GM10266 (cell line): Measurements from ENCODE around the gene VGLL3.

Experiments used
- DNase-seq: peaks from one replicate; pipeline ENCODE4 v3.0.0; 2012; ENCODE audit errors: extremely low spot score
- TF ChIP-seq, protein P1 (sequence below): IDR thresholded peaks from 2 replicates; pipeline ENCODE4 v1.5.1; 2012; ENCODE audit warnings: mild to moderate bottlenecking, low read depth; ENCODE audit not compliant: control insufficient read depth, insufficient read depth; ENCODE audit errors: missing control alignments

The VGLL3 gene

DNA sequence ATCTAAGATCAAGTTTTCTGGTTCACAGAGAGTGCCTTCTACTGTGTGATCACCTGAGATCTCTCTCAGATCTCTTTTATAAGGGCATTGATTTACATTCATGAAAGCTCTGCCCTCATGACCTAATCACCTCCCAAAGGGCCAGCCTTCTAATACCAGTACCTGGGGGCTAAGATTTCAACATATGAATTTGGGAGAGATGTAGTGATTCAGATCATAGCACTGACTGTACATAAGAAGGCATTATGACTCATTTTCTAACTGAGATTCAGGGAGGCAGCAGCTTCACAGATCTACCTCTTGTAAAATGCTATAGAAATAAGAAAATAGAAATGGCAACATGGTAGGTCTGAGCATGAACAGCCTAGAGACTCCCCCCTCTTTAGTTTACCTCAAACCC lies 39.6 kb downstream of the VGLL3 start:
- TF ChIP-seq, protein P1, sequence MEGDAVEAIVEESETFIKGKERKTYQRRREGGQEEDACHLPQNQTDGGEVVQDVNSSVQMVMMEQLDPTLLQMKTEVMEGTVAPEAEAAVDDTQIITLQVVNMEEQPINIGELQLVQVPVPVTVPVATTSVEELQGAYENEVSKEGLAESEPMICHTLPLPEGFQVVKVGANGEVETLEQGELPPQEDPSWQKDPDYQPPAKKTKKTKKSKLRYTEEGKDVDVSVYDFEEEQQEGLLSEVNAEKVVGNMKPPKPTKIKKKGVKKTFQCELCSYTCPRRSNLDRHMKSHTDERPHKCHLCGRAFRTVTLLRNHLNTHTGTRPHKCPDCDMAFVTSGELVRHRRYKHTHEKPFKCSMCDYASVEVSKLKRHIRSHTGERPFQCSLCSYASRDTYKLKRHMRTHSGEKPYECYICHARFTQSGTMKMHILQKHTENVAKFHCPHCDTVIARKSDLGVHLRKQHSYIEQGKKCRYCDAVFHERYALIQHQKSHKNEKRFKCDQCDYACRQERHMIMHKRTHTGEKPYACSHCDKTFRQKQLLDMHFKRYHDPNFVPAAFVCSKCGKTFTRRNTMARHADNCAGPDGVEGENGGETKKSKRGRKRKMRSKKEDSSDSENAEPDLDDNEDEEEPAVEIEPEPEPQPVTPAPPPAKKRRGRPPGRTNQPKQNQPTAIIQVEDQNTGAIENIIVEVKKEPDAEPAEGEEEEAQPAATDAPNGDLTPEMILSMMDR: no peak
- DNase-seq: no peak

DNA sequence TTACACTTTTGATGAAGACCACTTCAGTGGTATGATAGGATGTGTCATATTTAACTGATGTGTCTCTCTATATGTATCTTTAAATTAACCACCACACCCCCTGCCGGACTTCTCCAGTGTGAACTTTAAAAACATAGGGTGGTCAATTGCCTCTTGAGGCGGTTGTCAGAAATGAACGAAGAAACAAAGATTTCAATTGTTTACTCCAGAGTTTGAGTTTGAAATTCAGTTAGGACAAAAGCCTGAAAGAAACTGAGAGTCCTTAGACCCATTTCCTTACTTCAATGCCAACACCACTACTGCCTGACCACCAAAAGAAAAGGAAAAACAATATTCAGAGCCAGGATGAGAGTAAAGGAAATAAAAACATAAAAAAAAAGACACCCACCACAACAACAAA lies 40.2 kb downstream of the VGLL3 start:
- DNase-seq: no peak
- TF ChIP-seq, protein P1: no peak

DNA sequence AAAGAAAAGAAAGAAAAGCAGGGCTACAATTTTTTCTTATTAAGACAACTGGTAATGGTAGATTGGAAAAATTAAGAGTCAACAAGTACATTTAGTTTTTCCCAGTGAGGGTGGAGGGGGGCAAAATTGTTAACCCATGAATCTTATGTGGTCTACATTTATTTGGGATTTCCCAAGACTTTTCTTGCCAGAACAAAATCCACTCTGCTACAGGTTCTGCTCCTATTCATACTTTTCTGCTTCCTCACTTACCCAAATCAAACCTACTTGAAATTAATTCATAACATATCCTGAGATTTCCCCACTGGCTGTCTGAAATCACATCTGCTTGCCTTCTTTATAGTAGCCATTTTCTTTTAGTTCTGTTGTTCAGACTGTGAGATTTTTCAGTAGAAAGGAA lies 41.1 kb downstream of the VGLL3 start:
- TF ChIP-seq, protein P1: no peak
- no peak for DNase-seq

DNA sequence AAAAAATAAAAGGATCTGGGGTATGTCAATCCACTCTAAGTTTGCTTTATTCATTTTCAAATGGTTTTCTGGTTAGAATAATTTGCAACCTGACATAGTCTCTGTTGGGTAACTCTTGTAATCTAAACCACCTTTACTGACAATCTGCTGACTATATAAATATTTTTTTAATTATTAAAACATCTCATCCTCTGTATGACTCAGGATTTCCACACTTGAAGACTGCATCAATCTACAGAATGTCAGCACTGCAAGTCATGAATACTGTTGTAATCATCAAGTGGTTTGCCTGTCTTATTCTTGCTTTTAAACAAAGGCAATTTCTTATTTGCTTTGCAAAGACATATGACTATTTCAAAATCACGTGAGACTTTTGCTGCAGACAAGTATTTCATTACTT lies 42.1 kb downstream of the VGLL3 start:
- TF ChIP-seq, protein P1: no peak
- no peak for DNase-seq

DNA sequence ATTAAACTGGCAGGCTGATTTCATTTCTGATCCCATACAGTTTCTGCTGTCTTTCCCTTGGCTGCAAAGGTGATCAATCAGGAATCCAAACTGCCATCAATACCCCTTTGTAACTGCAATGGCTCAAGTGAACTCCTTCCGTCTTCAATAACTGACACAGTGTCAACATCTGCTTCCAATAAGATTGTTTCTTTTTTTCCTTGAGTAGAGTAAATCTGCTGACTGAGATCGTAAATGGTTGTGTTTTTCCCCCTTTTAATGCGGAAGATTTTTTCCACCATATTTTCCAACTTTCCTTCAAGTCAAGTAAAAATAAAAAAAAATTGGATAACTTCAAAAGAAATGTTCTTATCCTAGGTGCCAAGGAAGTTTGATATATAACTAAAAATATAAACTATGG lies 48.7 kb downstream of the VGLL3 start:
- TF ChIP-seq, protein P1: no peak
- no peak for DNase-seq

DNA sequence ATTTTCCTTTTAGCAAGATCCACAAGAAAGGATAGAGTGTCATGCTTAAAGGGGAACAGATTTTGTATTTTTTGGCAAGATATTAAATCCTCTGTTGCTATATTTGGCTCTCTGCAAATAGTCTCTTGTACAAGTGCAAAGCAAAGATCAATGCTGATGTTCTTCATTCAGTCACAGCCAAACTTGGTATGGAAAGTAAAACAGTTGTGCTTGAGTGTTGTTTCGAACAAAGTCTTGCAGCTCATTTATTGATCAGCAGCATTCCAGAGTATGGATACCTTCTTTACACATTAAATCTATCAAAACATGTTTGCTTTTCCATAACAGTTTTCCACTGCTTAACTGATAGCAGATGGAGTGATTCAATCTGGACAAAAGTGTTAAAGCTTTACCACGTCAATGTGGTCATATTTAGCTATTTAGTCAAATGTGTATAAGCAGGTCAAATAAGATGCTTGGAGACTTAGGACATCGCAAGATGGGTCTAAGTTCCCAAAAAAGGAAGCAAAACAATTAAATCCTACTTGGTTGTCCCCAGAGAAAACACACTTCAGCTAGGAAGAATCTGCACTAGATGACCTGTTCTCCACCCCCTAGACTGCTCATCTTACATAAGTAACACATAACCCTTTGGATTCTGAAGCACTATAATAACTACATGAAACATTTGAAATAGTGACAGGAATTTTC lies 52.4 kb downstream of the VGLL3 start:
- no peak for DNase-seq
- TF ChIP-seq, protein P1: no peak

DNA sequence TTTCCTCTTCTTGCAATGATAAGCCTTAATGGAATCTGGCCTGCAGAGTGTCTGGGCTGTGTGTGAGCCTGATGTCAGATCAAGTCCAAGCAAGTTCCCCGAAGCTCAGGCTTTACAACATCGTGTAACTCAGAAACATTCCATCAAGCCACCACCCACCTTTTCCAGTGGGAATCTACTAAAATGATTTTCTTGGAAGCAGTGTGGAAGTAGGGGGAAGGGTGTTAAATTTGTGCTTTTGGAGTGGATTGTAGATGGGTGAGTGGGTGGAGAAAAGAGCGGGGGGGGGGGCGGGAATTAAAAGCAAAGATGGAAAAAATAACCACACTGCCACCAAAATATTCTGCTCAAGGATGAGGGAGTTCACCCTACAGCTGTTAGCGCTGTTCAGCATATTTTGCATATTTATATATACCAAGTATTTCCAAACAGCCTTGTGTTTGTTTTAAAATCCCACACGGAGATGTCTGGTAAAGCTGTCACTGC lies 53.6 kb downstream of the VGLL3 start:
- DNase-seq: no peak
- TF ChIP-seq, protein P1: no peak
